PFSK-1 (cell line): Measurements from ENCODE around the gene PTTG1IP.

Experiments used
- FOXP2 ChIP-seq: optimal IDR thresholded peaks from 2 replicates; pipeline ENCODE3; 2011; ENCODE audit warnings: borderline replicate concordance, control low read depth, inconsistent platforms; ENCODE audit not compliant: insufficient read depth; ENCODE audit errors: extremely low read length, extremely low read depth
- POLR2AphosphoS5 ChIP-seq: IDR thresholded peaks from 2 replicates; pipeline ENCODE4 v1.6.1; 2012; ENCODE audit warnings: low read depth, mild to moderate bottlenecking, control low read depth, low read length, moderate library complexity
- SIN3A ChIP-seq: IDR thresholded peaks from 2 replicates; pipeline ENCODE4 v1.6.1; 2012; ENCODE audit warnings: mild to moderate bottlenecking, low read length, moderate library complexity, borderline replicate concordance; ENCODE audit not compliant: insufficient read depth
- TAF1 ChIP-seq: IDR thresholded peaks from 2 replicates; pipeline ENCODE4 v1.6.1; 2012; ENCODE audit warnings: low read length, control low read depth, borderline replicate concordance; ENCODE audit not compliant: insufficient read depth
- TF ChIP-seq, protein P1 (sequence below), 2 experiments: IDR thresholded peaks; 2 replicates each; pipeline versions ENCODE4 v1.6.1 to v1.8.0; 2011 to 2012; ENCODE audit warnings: low read depth in 2 of 2, low read length in 2 of 2, control low read depth in 1 of 2, inconsistent platforms in 1 of 2, mild to moderate bottlenecking in 1 of 2, moderate library complexity in 1 of 2; ENCODE audit not compliant: insufficient read depth in 1 of 2

DNA sequence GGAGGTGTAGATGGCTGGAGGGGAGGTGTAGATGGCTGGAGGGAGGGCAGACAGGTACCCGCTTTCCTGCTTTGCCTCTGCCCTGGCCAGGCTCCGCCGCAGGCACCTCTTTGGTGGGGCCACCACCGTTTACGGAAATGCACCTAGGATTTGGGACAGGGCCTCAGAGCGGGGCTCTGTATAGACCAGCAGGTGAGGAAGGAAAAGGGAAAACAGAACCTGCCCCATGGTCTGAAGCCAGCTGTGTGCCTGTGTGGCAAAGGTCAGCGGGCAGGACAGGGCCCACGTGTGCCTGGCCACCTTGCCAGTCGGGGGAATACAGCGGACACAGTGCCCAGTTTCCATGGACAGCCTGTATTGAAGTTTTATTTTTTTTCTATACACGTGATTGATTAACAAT, 12.1 kb upstream of the PTTG1IP start:
- TF ChIP-seq SIN3A (no peak), TAF1 (no peak), POLR2AphosphoS5 (no peak), FOXP2 (no peak)
- TF ChIP-seq, protein P1, sequence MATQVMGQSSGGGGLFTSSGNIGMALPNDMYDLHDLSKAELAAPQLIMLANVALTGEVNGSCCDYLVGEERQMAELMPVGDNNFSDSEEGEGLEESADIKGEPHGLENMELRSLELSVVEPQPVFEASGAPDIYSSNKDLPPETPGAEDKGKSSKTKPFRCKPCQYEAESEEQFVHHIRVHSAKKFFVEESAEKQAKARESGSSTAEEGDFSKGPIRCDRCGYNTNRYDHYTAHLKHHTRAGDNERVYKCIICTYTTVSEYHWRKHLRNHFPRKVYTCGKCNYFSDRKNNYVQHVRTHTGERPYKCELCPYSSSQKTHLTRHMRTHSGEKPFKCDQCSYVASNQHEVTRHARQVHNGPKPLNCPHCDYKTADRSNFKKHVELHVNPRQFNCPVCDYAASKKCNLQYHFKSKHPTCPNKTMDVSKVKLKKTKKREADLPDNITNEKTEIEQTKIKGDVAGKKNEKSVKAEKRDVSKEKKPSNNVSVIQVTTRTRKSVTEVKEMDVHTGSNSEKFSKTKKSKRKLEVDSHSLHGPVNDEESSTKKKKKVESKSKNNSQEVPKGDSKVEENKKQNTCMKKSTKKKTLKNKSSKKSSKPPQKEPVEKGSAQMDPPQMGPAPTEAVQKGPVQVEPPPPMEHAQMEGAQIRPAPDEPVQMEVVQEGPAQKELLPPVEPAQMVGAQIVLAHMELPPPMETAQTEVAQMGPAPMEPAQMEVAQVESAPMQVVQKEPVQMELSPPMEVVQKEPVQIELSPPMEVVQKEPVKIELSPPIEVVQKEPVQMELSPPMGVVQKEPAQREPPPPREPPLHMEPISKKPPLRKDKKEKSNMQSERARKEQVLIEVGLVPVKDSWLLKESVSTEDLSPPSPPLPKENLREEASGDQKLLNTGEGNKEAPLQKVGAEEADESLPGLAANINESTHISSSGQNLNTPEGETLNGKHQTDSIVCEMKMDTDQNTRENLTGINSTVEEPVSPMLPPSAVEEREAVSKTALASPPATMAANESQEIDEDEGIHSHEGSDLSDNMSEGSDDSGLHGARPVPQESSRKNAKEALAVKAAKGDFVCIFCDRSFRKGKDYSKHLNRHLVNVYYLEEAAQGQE (IDR thresholded peaks at IDR 0.05; ENCODE audit: insufficient read depth in 1 of 2, low read depth in 2 of 2, low read length in 2 of 2), result no peak
